GM23248 (cell line): Measurements from ENCODE around the gene ATP6V1C2.

Experiments
- EZH2 ChIP-seq: fragments of 200-600 bp; sonication (generic); IDR thresholded peaks from 2 replicates; pipeline ENCODE4 v1.6.1; 2018; ENCODE audit warnings: antibody characterized with exemption, mild to moderate bottlenecking; ENCODE audit not compliant: insufficient read depth, poor library complexity, severe bottlenecking
- EZH2phosphoT487 ChIP-seq: fragments of 200-600 bp; sonication (generic); IDR thresholded peaks from 2 replicates; pipeline ENCODE4 v1.6.1; 2018; ENCODE audit warnings: antibody characterized with exemption, moderate library complexity, mild to moderate bottlenecking, low read depth; ENCODE audit not compliant: insufficient read depth

- no peak for TF ChIP-seq EZH2
- TF ChIP-seq EZH2phosphoT487: no peak
Observed at GRCh38 chr2:10810202-10811161, 89.1 kb downstream of the ATP6V1C2 start.
